Measurements from ENCODE around the gene SCYL2.
"Not testable (repeated sequence)": the region's sequence is repeated elsewhere in the genome, so short reads cannot be mapped to it uniquely, and the experiment has no call there.

SCYL2 gene

GRCh38 chr12:100265107-100265506, 1.9 kb upstream of the SCYL2 start:
- DNase-seq = not testable (repeated sequence)

- no peak for DNase-seq
Measured at GRCh38 chr12:100265732-100266584, 1.0 kb upstream of the SCYL2 start.

- peak in 1 of 2 experiments; percentile 95 for DNase-seq
Measured at GRCh38 chr12:100266585-100266834, 467 bp upstream of the SCYL2 start.

- DNase-seq = peak in 1 of 2 experiments; percentile 4
Measured at GRCh38 chr12:100267603-100268281, 765 bp downstream of the SCYL2 start.

GRCh38 chr12:100268835-100269564, 2.0 kb downstream of the SCYL2 start:
- no peak for DNase-seq

GRCh38 chr12:100273782-100274181, 6.8 kb downstream of the SCYL2 start:
- no peak for DNase-seq

GRCh38 chr12:100274291-100274690, 7.3 kb downstream of the SCYL2 start:
- no peak for DNase-seq

GRCh38 chr12:100279159-100279558, 12.2 kb downstream of the SCYL2 start:
- DNase-seq = no peak

GRCh38 chr12:100279607-100280244, 12.7 kb downstream of the SCYL2 start:
- DNase-seq = no peak

GRCh38 chr12:100284556-100284955, 17.6 kb downstream of the SCYL2 start:
- not testable (repeated sequence) for DNase-seq

GRCh38 chr12:100289038-100289437, 22.1 kb downstream of the SCYL2 start:
- no peak for DNase-seq

GRCh38 chr12:100290016-100290415, 23.0 kb downstream of the SCYL2 start:
- no peak for DNase-seq

- DNase-seq = no peak
Measured at GRCh38 chr12:100293017-100293416, 26.0 kb downstream of the SCYL2 start.

GRCh38 chr12:100294366-100294765, 27.4 kb downstream of the SCYL2 start:
- not testable (repeated sequence) for DNase-seq

- no peak for DNase-seq
Measured at GRCh38 chr12:100295764-100296555, 29.0 kb downstream of the SCYL2 start.

GRCh38 chr12:100302081-100302480, 35.1 kb downstream of the SCYL2 start:
- no peak for DNase-seq

GRCh38 chr12:100303831-100304230, 36.9 kb downstream of the SCYL2 start:
- no peak for DNase-seq

GRCh38 chr12:100304334-100304733, 37.4 kb downstream of the SCYL2 start:
- DNase-seq = not testable (repeated sequence)

- DNase-seq = not testable (repeated sequence)
Measured at GRCh38 chr12:100308138-100308537, 41.2 kb downstream of the SCYL2 start.

- no peak for DNase-seq
Measured at GRCh38 chr12:100311317-100311716, 44.3 kb downstream of the SCYL2 start.

- no peak for DNase-seq
Measured at GRCh38 chr12:100317371-100317770, 50.4 kb downstream of the SCYL2 start.

- DNase-seq = no peak
Measured at GRCh38 chr12:100324498-100324897, 57.5 kb downstream of the SCYL2 start.

Measured in stimulated activated CD4-positive, alpha-beta T cell treated with anti-CD3 and anti-CD28 coated beads, Interleukin-4, amount 100 ng/mL, for 4 hours (primary cell).